ENCODE data around the gene GMFB. TPM values are rescaled to one million over a fixed set of nuclear protein-coding genes. Genes with fewer than 3 reads are reported as not detected.

GMFB gene
- total RNA-seq, 1 donor from 2014 or later = 27.5 TPM

- TF ChIP-seq, protein P1, sequence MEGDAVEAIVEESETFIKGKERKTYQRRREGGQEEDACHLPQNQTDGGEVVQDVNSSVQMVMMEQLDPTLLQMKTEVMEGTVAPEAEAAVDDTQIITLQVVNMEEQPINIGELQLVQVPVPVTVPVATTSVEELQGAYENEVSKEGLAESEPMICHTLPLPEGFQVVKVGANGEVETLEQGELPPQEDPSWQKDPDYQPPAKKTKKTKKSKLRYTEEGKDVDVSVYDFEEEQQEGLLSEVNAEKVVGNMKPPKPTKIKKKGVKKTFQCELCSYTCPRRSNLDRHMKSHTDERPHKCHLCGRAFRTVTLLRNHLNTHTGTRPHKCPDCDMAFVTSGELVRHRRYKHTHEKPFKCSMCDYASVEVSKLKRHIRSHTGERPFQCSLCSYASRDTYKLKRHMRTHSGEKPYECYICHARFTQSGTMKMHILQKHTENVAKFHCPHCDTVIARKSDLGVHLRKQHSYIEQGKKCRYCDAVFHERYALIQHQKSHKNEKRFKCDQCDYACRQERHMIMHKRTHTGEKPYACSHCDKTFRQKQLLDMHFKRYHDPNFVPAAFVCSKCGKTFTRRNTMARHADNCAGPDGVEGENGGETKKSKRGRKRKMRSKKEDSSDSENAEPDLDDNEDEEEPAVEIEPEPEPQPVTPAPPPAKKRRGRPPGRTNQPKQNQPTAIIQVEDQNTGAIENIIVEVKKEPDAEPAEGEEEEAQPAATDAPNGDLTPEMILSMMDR (IDR thresholded peaks at IDR 0.05) = no peak
- intact Hi-C loops (cut with DNase I) = no loop called here
- Histone ChIP-seq H3K27ac (no peak overlapping the region), H3K4me3 (no peak overlapping the region), H3K9me3 (no peaks in the 10 kb centered on the region), H3K4me1 (no peaks in the 10 kb centered on the region), H3K27me3 (no peaks in the 10 kb centered on the region), H3K36me3 (peaks cover 17 to 40% of the 10 kb centered on the region in 2 donors)
- no peak for DNase-seq (ENCODE audit: low spot score in 2 of 2)
These were observed 63.7 kb downstream of the GMFB start for GRCh38 chr14:54425068-54425467.

Other genes starting within 250 kb of the GMFB start
- gene CDKN3, start 92.0 kb downstream of the GMFB start, total RNA-seq = not detected
- 173 TPM for gene CNIH1, start 47.6 kb downstream of the GMFB start, total RNA-seq
- 1.2 TPM for gene CGRRF1, start 20.9 kb upstream of the GMFB start, total RNA-seq
- 66.0 TPM for gene SAMD4A, start 78.1 kb upstream of the GMFB start, total RNA-seq

Measured in ascending aorta (tissue), 2 donors.